Neural crest cell (in vitro differentiated cells): ENCODE data around the gene LARGE1. TPM values are rescaled to one million over a fixed set of nuclear protein-coding genes. Genes with fewer than 3 reads are reported as not detected.

ENCODE experiments used
- DNase-seq: peaks from one replicate; pipeline ENCODE4 v3.0.0; 2021; ENCODE audit warnings: low read depth, mixed read lengths, low spot score
- H3K27ac Mint-ChIP-seq: one replicate; pipeline ENCODE4 v1.8.0; 2021; ENCODE audit warnings: mild to moderate bottlenecking, mixed read lengths; ENCODE audit not compliant: unreplicated experiment
- H3K27me3 Mint-ChIP-seq: 2 replicates; pipeline ENCODE4 v1.8.0; 2021; ENCODE audit warnings: low read depth, mild to moderate bottlenecking, mixed read lengths
- H3K36me3 Mint-ChIP-seq: 2 replicates; pipeline ENCODE4 v1.8.0; 2021; ENCODE audit warnings: low read depth, mild to moderate bottlenecking, mixed read lengths
- H3K4me1 Mint-ChIP-seq: 2 replicates; pipeline ENCODE4 v1.8.0; 2021; ENCODE audit warnings: mixed read lengths
- H3K4me3 Mint-ChIP-seq: one replicate; pipeline ENCODE4 v1.8.0; 2021; ENCODE audit warnings: mild to moderate bottlenecking, mixed read lengths
- H3K9me3 Mint-ChIP-seq: 2 replicates; pipeline ENCODE4 v1.8.0; 2021; ENCODE audit warnings: mixed read lengths
- total RNA-seq: library from RNA; stranded (reverse); gene quantifications from 2 replicates; pipeline ENCODE4 v1.2.1, GENCODE V29; 2021
- TF ChIP-seq, protein P1 (sequence below): fragments of 200-600 bp; sonication (generic); conservative IDR thresholded peaks from 2 replicates; pipeline ENCODE4 v1.5.0; 2021; ENCODE audit warnings: antibody characterized with exemption, mild to moderate bottlenecking

Gene LARGE1
- total RNA-seq, 1 donor from 2014 or later, result 33.0 TPM

DNA sequence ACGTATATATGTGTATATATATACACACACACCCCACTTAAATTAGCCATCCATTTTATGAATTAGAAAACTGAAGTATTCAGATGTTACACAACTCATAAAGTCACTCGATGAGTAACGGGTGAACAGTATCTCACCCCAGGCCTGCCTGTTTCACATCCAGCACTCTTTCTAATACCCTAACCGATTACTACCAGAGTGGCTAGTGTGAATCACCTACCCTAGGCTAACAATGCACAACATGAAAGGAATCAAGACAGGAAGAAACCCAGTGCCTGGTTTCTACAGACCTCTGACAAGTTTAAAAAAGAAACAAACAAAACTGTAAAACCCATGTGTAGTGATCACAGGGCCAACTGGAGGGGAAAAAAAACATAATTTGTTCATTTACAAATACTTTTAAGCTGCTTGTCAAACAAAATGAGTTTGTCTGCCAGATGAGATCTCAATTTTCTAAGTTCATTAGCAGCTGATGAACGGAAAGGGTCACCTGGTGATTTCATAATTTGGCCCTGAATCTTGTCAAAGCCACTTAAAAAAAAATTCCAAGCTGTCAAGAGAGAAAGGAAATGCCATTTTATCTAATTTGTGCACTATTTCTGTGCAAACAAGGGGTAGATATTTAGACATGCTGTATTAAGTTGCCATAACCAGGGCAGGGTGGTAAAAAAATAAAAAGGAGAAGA lies 134.8 kb downstream of the LARGE1 start:
- H3K4me1 Mint-ChIP-seq, result peaks cover 10% of the 10 kb centered on the region
- no peaks in the 10 kb centered on the region for H3K27me3 Mint-ChIP-seq
- H3K27ac Mint-ChIP-seq, result peak overlapping the region; percentile 28
- TF ChIP-seq, protein P1, sequence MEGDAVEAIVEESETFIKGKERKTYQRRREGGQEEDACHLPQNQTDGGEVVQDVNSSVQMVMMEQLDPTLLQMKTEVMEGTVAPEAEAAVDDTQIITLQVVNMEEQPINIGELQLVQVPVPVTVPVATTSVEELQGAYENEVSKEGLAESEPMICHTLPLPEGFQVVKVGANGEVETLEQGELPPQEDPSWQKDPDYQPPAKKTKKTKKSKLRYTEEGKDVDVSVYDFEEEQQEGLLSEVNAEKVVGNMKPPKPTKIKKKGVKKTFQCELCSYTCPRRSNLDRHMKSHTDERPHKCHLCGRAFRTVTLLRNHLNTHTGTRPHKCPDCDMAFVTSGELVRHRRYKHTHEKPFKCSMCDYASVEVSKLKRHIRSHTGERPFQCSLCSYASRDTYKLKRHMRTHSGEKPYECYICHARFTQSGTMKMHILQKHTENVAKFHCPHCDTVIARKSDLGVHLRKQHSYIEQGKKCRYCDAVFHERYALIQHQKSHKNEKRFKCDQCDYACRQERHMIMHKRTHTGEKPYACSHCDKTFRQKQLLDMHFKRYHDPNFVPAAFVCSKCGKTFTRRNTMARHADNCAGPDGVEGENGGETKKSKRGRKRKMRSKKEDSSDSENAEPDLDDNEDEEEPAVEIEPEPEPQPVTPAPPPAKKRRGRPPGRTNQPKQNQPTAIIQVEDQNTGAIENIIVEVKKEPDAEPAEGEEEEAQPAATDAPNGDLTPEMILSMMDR, result no peak
- no peak overlapping the region for H3K4me3 Mint-ChIP-seq
- DNase-seq, result no peak
- peaks cover 14% of the 10 kb centered on the region for H3K36me3 Mint-ChIP-seq
- peaks cover 14% of the 10 kb centered on the region for H3K9me3 Mint-ChIP-seq

DNA sequence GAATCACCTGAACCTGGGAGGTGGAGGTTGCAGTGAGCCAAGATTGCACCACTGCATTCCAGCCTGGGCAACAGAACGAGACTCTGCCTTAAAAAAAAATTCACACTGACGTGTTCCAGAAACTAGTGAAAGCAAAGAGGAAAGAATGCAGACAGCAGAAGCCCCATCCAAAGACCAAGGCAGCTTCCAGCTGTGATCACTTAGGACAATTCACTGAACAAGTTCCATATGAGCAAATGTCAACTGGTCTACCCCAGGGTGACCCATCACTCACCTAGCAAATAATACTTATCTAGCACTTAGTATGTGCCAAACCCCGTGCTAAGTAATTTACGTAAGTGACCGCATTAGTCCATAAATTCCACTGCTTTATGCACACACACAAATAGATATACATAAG lies 138.9 kb downstream of the LARGE1 start:
- Mint-ChIP-seq H3K27me3 (no peaks in the 10 kb centered on the region), H3K4me3 (no peak overlapping the region), H3K9me3 (peaks cover 2% of the 10 kb centered on the region), H3K27ac (no peak overlapping the region), H3K4me1 (peaks cover 15% of the 10 kb centered on the region), H3K36me3 (no peaks in the 10 kb centered on the region)
- no peak for DNase-seq
- TF ChIP-seq, protein P1, result no peak

DNA sequence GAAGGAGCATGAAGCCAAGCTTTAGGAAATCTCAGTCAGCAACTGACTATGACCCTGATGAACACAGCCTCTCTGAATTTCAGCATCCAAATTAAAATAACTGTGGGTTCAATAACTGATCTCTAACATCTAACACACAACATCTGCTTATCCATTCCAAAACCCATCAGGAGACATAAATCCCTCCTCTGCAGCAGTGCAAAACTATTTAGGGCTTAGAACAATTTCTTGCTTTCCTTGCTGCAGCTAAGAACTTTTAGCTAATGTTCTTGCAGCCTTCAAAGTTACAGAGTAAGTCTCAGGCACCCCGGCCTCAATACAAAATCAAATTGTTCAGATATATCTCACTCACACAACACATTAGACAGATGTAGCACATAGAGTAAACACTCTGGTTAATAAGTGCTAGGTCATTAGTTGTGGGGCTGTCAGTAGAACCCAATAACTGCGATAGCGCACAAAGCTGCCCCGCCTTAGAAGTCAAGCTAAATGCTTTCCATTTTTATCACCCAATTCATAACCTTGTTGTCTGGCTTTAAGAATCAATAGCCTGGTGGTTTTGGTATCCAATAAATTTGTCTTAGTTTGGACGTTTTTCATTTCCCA lies 139.6 kb downstream of the LARGE1 start:
- Mint-ChIP-seq H3K4me1 (peaks cover 20% of the 10 kb centered on the region), H3K36me3 (no peaks in the 10 kb centered on the region), H3K27me3 (no peaks in the 10 kb centered on the region), H3K27ac (no peak overlapping the region), H3K4me3 (no peak overlapping the region), H3K9me3 (peaks cover 2% of the 10 kb centered on the region)
- TF ChIP-seq, protein P1, result no peak
- DNase-seq, result no peak

DNA sequence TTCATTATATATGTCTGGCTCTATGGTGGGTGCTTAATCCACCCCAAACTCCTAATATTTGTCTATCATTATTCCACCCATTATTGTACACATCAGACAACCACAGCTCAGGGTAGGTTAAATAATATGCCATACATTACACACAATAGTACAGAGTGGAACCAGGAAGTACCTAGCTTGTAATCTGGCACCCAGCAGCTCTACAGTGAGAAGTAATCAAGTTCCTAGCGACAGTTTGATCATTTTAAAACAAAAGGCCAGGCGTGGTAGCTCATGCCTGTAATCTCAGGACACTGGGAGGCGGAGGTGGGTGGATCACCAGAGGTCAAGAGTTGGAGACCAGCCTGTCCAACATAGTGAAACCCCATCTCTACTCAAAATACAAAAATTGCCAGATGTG lies 141.0 kb downstream of the LARGE1 start:
- H3K4me3 Mint-ChIP-seq, result no peak overlapping the region
- H3K27me3 Mint-ChIP-seq, result no peaks in the 10 kb centered on the region
- peaks cover 2% of the 10 kb centered on the region for H3K9me3 Mint-ChIP-seq
- peaks cover 23% of the 10 kb centered on the region for H3K4me1 Mint-ChIP-seq
- TF ChIP-seq, protein P1, result no peak
- H3K27ac Mint-ChIP-seq, result no peak overlapping the region
- no peaks in the 10 kb centered on the region for H3K36me3 Mint-ChIP-seq
- DNase-seq, result no peak

DNA sequence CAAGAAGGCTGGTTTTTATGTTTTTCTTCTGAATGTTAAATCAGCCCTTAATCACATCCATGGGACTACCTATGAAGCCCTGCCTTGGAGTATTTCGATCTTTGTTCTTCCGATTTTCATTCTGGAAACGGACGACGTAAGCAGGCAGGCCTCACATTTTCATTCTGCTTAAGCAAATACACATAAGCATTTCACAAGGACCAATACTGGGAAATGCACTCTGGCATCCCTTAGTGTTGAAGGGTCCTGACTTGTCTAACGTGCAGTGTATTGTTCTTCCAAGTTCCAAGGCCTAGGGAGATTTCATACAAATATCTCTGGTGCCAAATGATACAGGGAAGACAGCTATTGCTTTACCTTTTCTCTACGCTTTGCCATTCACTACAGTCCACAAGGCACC lies 143.8 kb downstream of the LARGE1 start:
- no peaks in the 10 kb centered on the region for H3K36me3 Mint-ChIP-seq
- H3K4me3 Mint-ChIP-seq, result no peak overlapping the region
- H3K9me3 Mint-ChIP-seq, result peaks cover 2% of the 10 kb centered on the region
- no peak for DNase-seq
- TF ChIP-seq, protein P1, result no peak
- H3K27me3 Mint-ChIP-seq, result no peaks in the 10 kb centered on the region
- H3K27ac Mint-ChIP-seq, result no peak overlapping the region
- H3K4me1 Mint-ChIP-seq, result peaks cover 28% of the 10 kb centered on the region
